Measurements from ENCODE around the gene EML6. TPM values are rescaled to one million over a fixed set of nuclear protein-coding genes. Genes with fewer than 3 reads are reported as not detected.

The EML6 gene
- total RNA-seq, 1 experiment from 2014 or later: 6.6 TPM

GRCh38 chr2:55018619-55019018 is 295.2 kb downstream of the EML6 start:
- no peak for DNase-seq (ENCODE audit: low read depth, low spot score)
- Histone ChIP-seq H3K27ac (ENCODE audit: low read depth, low read length) (no peak overlapping the region), H3K9me2 (ENCODE audit: insufficient read depth) (no peaks in the 10 kb centered on the region), H3K9ac (ENCODE audit: low read length) (no peak overlapping the region), H4K20me1 (ENCODE audit: insufficient read depth) (peaks cover 58% of the 10 kb centered on the region; the same call in 1 of the 2 replicates), H2AFZ (ENCODE audit: low read depth, low read length, poor library complexity, severe bottlenecking) (no peak overlapping the region), H3K4me3 (replicated peaks in 1 of 2; ENCODE audit: low read depth in 1 of 2, low read length in 2 of 2) (no peak overlapping the region), H3K36me3 (ENCODE audit: control insufficient read depth in 1 of 2, insufficient read depth in 2 of 2, low read length in 2 of 2) (peaks cover 0 to 9% of the 10 kb centered on the region in 2 experiments; a peak in 1 of 4 replicates), H3K27me3 (ENCODE audit: insufficient read depth, low read length) (no peaks in the 10 kb centered on the region), H3K4me1 (ENCODE audit: control insufficient read depth in 1 of 2, insufficient read depth in 2 of 2, low read length in 2 of 2) (peaks cover 16 to 54% of the 10 kb centered on the region in 2 experiments), H3K9me3 (ENCODE audit: control insufficient read depth in 1 of 2, insufficient read depth in 1 of 2, low read depth in 1 of 2, low read length in 2 of 2) (no peaks in the 10 kb centered on the region), H3K4me2 (ENCODE audit: low read length) (no peak overlapping the region), H3K79me2 (ENCODE audit: insufficient read depth, low read length) (peaks cover 100% of the 10 kb centered on the region)
- CTCF ChIA-PET: no interaction called here
- RAD21 ChIA-PET (ENCODE audit: low non-redundant PET in 1 of 2, low total read pairs in 2 of 2, uncharacterized antibody in 2 of 2, unreplicated experiment in 2 of 2): no interaction called here
- POLR2A ChIA-PET: no interaction called here
- no peak for ATAC-seq
- TF ChIP-seq, protein P1, sequence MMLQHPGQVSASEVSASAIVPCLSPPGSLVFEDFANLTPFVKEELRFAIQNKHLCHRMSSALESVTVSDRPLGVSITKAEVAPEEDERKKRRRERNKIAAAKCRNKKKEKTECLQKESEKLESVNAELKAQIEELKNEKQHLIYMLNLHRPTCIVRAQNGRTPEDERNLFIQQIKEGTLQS (IDR thresholded peaks at IDR 0.05): no peak
- TF ChIP-seq EGR1 (IDR thresholded peaks at IDR 0.05; ENCODE audit: low read depth): no peak
- no peak for TF ChIP-seq TCF7L2 (IDR thresholded peaks at IDR 0.05; ENCODE audit: borderline replicate concordance, extremely low read depth, insufficient read depth, insufficient read length)
- TF ChIP-seq SRF (IDR thresholded peaks at IDR 0.05; ENCODE audit: low read depth): no peak
- TF ChIP-seq EZH2 (IDR thresholded peaks at IDR 0.05): no peak
- no peak for TF ChIP-seq CEBPB (IDR thresholded peaks at IDR 0.05; ENCODE audit: low read depth)
- no peak for TF ChIP-seq ZFX (IDR thresholded peaks at IDR 0.05)
- no peak for TF ChIP-seq ZBTB33 (IDR thresholded peaks at IDR 0.05; ENCODE audit: extremely low read depth, insufficient replicate concordance, low read length)
- TF ChIP-seq JUND (IDR thresholded peaks at IDR 0.05): no peak
- TF ChIP-seq, protein P2, sequence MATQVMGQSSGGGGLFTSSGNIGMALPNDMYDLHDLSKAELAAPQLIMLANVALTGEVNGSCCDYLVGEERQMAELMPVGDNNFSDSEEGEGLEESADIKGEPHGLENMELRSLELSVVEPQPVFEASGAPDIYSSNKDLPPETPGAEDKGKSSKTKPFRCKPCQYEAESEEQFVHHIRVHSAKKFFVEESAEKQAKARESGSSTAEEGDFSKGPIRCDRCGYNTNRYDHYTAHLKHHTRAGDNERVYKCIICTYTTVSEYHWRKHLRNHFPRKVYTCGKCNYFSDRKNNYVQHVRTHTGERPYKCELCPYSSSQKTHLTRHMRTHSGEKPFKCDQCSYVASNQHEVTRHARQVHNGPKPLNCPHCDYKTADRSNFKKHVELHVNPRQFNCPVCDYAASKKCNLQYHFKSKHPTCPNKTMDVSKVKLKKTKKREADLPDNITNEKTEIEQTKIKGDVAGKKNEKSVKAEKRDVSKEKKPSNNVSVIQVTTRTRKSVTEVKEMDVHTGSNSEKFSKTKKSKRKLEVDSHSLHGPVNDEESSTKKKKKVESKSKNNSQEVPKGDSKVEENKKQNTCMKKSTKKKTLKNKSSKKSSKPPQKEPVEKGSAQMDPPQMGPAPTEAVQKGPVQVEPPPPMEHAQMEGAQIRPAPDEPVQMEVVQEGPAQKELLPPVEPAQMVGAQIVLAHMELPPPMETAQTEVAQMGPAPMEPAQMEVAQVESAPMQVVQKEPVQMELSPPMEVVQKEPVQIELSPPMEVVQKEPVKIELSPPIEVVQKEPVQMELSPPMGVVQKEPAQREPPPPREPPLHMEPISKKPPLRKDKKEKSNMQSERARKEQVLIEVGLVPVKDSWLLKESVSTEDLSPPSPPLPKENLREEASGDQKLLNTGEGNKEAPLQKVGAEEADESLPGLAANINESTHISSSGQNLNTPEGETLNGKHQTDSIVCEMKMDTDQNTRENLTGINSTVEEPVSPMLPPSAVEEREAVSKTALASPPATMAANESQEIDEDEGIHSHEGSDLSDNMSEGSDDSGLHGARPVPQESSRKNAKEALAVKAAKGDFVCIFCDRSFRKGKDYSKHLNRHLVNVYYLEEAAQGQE (IDR thresholded peaks at IDR 0.05; ENCODE audit: low read depth): no peak
- no peak for TF ChIP-seq SP1 (IDR thresholded peaks at IDR 0.05; ENCODE audit: low read depth)
- TF ChIP-seq FOSL1 (IDR thresholded peaks at IDR 0.05; ENCODE audit: low read depth): no peak
- TF ChIP-seq SIN3A (IDR thresholded peaks at IDR 0.05; ENCODE audit: low read depth): no peak
- no TSS peak for BruUV-seq (replicated peaks)
- intact Hi-C loops (cut with micrococcal nuclease): loop anchor here (10.0 kb wide), 1 partner anchor 354 kb away; no protein-coding TSS in a partner anchor

All from HCT116 (cell line).